ENCODE data around the gene SPTBN5. TPM values are rescaled to one million over a fixed set of nuclear protein-coding genes. Genes with fewer than 3 reads are reported as not detected.

The SPTBN5 gene
- total RNA-seq, 2 donors from 2014 or later: 0.52 to 3.0 TPM

- no peak for TF ChIP-seq CTCF (IDR thresholded peaks at IDR 0.05)
- TF ChIP-seq POLR2A (IDR thresholded peaks at IDR 0.05): no peak
- Histone ChIP-seq H3K36me3 (replicated peaks in 1 of 2; ENCODE audit: insufficient read depth in 1 of 2, low read depth in 2 of 2) (peaks cover 0 to 12% of the 10 kb centered on the region in 2 donors), H3K27ac (no peak overlapping the region), H3K4me3 (no peak overlapping the region), H3K27me3 (no peaks in the 10 kb centered on the region), H3K9me3 (no peaks in the 10 kb centered on the region), H3K4me1 (peaks cover 40% of the 10 kb centered on the region)
- 90 to 100% methylated on average over 1 of the region's 1 CpG for WGBS, 2 donors
- DNase-seq (no peak), ATAC-seq (no peak)
- intact Hi-C loops (cut with DNase I): no loop called here
Measured at GRCh38 chr15:41895957-41896356, 2.1 kb upstream of the SPTBN5 start.

GRCh38 chr15:41895491-41895890 lies 1.6 kb upstream of the SPTBN5 start:
- WGBS, 2 donors: 76 to 81% methylated on average over 11 of the region's 11 CpGs
- Histone ChIP-seq H3K4me3 (no peak overlapping the region), H3K27me3 (no peaks in the 10 kb centered on the region), H3K36me3 (replicated peaks in 1 of 2; ENCODE audit: insufficient read depth in 1 of 2, low read depth in 2 of 2) (peaks cover 0 to 8% of the 10 kb centered on the region in 2 donors), H3K9me3 (no peaks in the 10 kb centered on the region), H3K27ac (peak overlapping the region in 3 of 4 donors; percentile 48 to 68 (median 55)), H3K4me1 (peaks cover 40% of the 10 kb centered on the region)
- intact Hi-C loops (cut with DNase I): no loop called here
- DNase-seq (no peak), ATAC-seq (no peak)
- TF ChIP-seq CTCF (IDR thresholded peaks at IDR 0.05) (no peak), POLR2A (IDR thresholded peaks at IDR 0.05) (no peak)

GRCh38 chr15:41894791-41895463 lies 1.1 kb upstream of the SPTBN5 start:
- peaks cover 40% of the 10 kb centered on the region for H3K4me1 ChIP-seq
- 11 to 34% methylated on average over 10 to 24 of the region's 24 CpGs for WGBS, 2 donors
- no peak overlapping the region for H3K4me3 ChIP-seq

GRCh38 chr15:41894251-41894790 lies 468 bp upstream of the SPTBN5 start:
- 53 to 78% methylated on average over 11 to 17 of the region's 17 CpGs for WGBS, 2 donors

More at GRCh38 chr15:41894791-41895463, 1.1 kb upstream of the SPTBN5 start:
- no peaks in the 10 kb centered on the region for H3K9me3 ChIP-seq
- TF ChIP-seq POLR2A (IDR thresholded peaks at IDR 0.05) (peak in 2 of 3 donors; percentile 12 to 35), CTCF (IDR thresholded peaks at IDR 0.05) (peak in 1 of 7 experiments; percentile 17)
- ATAC-seq: peak; percentile 72
- peak; percentile 81 to 91 (median 83) for DNase-seq
- intact Hi-C loops (cut with DNase I): no loop called here
- H3K27ac ChIP-seq: peak overlapping the region in 3 of 4 donors; percentile 48 to 68 (median 55)
- H3K36me3 ChIP-seq (replicated peaks in 1 of 2; ENCODE audit: insufficient read depth in 1 of 2, low read depth in 2 of 2): peaks cover 0 to 4% of the 10 kb centered on the region in 2 donors
- H3K27me3 ChIP-seq: no peaks in the 10 kb centered on the region

More at GRCh38 chr15:41894251-41894790, 468 bp upstream of the SPTBN5 start:
- DNase-seq: no peak
- no peak for TF ChIP-seq POLR2A (IDR thresholded peaks at IDR 0.05)
- TF ChIP-seq CTCF (IDR thresholded peaks at IDR 0.05): no peak
- peak overlapping the region in 3 of 4 donors; percentile 48 to 68 (median 55) for H3K27ac ChIP-seq
- H3K9me3 ChIP-seq: no peaks in the 10 kb centered on the region
- intact Hi-C loops (cut with DNase I): no loop called here
- H3K4me3 ChIP-seq: no peak overlapping the region
- peaks cover 0 to 3% of the 10 kb centered on the region in 2 donors for H3K36me3 ChIP-seq (replicated peaks in 1 of 2; ENCODE audit: insufficient read depth in 1 of 2, low read depth in 2 of 2)
- H3K4me1 ChIP-seq: peaks cover 40% of the 10 kb centered on the region
- H3K27me3 ChIP-seq: no peaks in the 10 kb centered on the region
- no peak for ATAC-seq
